H1 (cell line): ENCODE results near the gene AHSP.

ENCODE experiments used
- CREB1 ChIP-seq: IDR thresholded peaks from 2 replicates; pipeline ENCODE4 v1.6.1; 2012; ENCODE audit warnings: inconsistent platforms
- HDAC2 ChIP-seq, 2 experiments: fragments of 300-600 bp in 1 of 2; sonication (generic) in 1 of 2; IDR thresholded peaks; 2 replicates each; pipeline ENCODE4 v1.6.1; 2011 to 2012; ENCODE audit warnings: low read depth in 2 of 2, low read length in 2 of 2, mild to moderate bottlenecking in 2 of 2, moderate library complexity in 2 of 2, borderline replicate concordance in 1 of 2, inconsistent platforms in 1 of 2
- RBBP5 ChIP-seq: IDR thresholded peaks from 2 replicates; pipeline ENCODE4 v1.7.1; 2012; ENCODE audit warnings: low read depth, mild to moderate bottlenecking, inconsistent platforms, low read length, moderate library complexity, borderline replicate concordance
- SIRT6 ChIP-seq: IDR thresholded peaks from one replicate; pipeline ENCODE4 v1.7.1; 2012; ENCODE audit warnings: low read length, inconsistent platforms
- TAF1 ChIP-seq: IDR thresholded peaks from 2 replicates; pipeline ENCODE4 v1.6.1; 2011; ENCODE audit warnings: mild to moderate bottlenecking, low read depth, low read length
- TF ChIP-seq, protein P1 (sequence below), 3 experiments: IDR thresholded peaks; 1 replicate in 2 of 3; 2 replicates in 1 of 3; pipeline versions ENCODE4 v1.5.1 to v1.6.1; 2011; ENCODE audit warnings: low read length in 3 of 3, mild to moderate bottlenecking in 3 of 3, inconsistent platforms in 2 of 3, low read depth in 1 of 3, moderate library complexity in 1 of 3; ENCODE audit not compliant: insufficient read depth in 1 of 3; ENCODE audit errors: control extremely low read depth in 1 of 3
- TF ChIP-seq, protein P2 (sequence below): IDR thresholded peaks from 2 replicates; pipeline ENCODE4 v1.6.1; 2011; ENCODE audit warnings: low read depth, mild to moderate bottlenecking, low read length; ENCODE audit not compliant: insufficient read depth

DNA sequence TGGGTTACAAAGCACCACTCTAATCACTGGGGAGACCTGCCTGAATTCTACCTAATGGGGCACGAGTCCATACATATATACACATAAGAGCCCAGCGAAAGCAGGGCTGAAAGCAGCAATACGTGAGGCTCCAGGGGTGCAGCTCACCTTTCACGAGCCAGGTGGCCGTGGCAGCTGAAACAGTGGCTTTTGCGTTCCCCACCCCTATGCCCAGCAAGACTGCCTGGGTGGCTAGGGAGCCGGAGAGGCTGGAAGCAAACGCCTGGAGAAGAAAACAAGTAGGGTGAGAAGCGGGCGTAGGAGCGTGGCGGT, 20.1 kb upstream of the AHSP start:
- no peak for TF ChIP-seq TAF1
- no peak for TF ChIP-seq CREB1
- no peak for TF ChIP-seq SIRT6
- TF ChIP-seq, protein P1, sequence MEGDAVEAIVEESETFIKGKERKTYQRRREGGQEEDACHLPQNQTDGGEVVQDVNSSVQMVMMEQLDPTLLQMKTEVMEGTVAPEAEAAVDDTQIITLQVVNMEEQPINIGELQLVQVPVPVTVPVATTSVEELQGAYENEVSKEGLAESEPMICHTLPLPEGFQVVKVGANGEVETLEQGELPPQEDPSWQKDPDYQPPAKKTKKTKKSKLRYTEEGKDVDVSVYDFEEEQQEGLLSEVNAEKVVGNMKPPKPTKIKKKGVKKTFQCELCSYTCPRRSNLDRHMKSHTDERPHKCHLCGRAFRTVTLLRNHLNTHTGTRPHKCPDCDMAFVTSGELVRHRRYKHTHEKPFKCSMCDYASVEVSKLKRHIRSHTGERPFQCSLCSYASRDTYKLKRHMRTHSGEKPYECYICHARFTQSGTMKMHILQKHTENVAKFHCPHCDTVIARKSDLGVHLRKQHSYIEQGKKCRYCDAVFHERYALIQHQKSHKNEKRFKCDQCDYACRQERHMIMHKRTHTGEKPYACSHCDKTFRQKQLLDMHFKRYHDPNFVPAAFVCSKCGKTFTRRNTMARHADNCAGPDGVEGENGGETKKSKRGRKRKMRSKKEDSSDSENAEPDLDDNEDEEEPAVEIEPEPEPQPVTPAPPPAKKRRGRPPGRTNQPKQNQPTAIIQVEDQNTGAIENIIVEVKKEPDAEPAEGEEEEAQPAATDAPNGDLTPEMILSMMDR (IDR thresholded peaks at IDR 0.05; ENCODE audit: control extremely low read depth in 1 of 3, insufficient read depth in 1 of 3, low read depth in 1 of 3, low read length in 3 of 3) = no peak
- no peak for TF ChIP-seq HDAC2 (IDR thresholded peaks at IDR 0.05; ENCODE audit: borderline replicate concordance in 1 of 2, low read depth in 2 of 2, low read length in 2 of 2)
- TF ChIP-seq, protein P2, sequence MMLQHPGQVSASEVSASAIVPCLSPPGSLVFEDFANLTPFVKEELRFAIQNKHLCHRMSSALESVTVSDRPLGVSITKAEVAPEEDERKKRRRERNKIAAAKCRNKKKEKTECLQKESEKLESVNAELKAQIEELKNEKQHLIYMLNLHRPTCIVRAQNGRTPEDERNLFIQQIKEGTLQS = no peak
- no peak for TF ChIP-seq RBBP5
